Panc1 (cell line): Measurements from ENCODE around the gene GSX2.

Experiments
- POLR2AphosphoS5 ChIP-seq: IDR thresholded peaks from 2 replicates; pipeline ENCODE4 v1.6.1; 2012; ENCODE audit warnings: mild to moderate bottlenecking, low read depth, low read length, moderate library complexity
- TF ChIP-seq, protein P1 (sequence below): fragments of 450-650 bp; IDR thresholded peaks from 2 replicates; pipeline ENCODE4 v1.5.1; 2017; ENCODE audit warnings: mild to moderate bottlenecking
- TF ChIP-seq, protein P2 (sequence below), 2 experiments: IDR thresholded peaks; 2 replicates each; pipeline ENCODE4 v1.6.1; 2011 to 2012; ENCODE audit warnings: low read depth in 2 of 2, control low read depth in 1 of 2, low read length in 1 of 2, mild to moderate bottlenecking in 1 of 2, moderate library complexity in 1 of 2; ENCODE audit not compliant: insufficient read depth in 1 of 2

DNA sequence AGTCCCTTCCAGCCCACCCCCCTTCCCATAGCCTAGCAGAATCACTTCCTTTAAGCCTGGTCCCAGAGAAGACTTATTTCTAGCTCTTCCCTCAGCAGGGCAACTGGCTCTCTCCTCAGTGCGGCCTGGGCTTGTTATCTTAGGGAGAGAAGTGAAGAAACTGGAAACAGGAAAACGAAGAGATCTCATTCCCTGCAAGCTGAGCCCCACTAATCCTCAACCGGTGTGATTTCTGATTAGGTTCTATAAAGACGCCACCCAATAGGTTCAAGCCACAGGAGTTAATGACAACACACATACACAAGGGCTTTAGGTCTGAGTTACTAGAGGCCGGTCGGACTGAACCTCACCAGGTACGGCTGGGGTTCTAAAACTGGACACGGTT, 3.2 kb downstream of the GSX2 start:
- TF ChIP-seq, protein P1, sequence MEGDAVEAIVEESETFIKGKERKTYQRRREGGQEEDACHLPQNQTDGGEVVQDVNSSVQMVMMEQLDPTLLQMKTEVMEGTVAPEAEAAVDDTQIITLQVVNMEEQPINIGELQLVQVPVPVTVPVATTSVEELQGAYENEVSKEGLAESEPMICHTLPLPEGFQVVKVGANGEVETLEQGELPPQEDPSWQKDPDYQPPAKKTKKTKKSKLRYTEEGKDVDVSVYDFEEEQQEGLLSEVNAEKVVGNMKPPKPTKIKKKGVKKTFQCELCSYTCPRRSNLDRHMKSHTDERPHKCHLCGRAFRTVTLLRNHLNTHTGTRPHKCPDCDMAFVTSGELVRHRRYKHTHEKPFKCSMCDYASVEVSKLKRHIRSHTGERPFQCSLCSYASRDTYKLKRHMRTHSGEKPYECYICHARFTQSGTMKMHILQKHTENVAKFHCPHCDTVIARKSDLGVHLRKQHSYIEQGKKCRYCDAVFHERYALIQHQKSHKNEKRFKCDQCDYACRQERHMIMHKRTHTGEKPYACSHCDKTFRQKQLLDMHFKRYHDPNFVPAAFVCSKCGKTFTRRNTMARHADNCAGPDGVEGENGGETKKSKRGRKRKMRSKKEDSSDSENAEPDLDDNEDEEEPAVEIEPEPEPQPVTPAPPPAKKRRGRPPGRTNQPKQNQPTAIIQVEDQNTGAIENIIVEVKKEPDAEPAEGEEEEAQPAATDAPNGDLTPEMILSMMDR, result no peak
- TF ChIP-seq, protein P2, sequence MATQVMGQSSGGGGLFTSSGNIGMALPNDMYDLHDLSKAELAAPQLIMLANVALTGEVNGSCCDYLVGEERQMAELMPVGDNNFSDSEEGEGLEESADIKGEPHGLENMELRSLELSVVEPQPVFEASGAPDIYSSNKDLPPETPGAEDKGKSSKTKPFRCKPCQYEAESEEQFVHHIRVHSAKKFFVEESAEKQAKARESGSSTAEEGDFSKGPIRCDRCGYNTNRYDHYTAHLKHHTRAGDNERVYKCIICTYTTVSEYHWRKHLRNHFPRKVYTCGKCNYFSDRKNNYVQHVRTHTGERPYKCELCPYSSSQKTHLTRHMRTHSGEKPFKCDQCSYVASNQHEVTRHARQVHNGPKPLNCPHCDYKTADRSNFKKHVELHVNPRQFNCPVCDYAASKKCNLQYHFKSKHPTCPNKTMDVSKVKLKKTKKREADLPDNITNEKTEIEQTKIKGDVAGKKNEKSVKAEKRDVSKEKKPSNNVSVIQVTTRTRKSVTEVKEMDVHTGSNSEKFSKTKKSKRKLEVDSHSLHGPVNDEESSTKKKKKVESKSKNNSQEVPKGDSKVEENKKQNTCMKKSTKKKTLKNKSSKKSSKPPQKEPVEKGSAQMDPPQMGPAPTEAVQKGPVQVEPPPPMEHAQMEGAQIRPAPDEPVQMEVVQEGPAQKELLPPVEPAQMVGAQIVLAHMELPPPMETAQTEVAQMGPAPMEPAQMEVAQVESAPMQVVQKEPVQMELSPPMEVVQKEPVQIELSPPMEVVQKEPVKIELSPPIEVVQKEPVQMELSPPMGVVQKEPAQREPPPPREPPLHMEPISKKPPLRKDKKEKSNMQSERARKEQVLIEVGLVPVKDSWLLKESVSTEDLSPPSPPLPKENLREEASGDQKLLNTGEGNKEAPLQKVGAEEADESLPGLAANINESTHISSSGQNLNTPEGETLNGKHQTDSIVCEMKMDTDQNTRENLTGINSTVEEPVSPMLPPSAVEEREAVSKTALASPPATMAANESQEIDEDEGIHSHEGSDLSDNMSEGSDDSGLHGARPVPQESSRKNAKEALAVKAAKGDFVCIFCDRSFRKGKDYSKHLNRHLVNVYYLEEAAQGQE (IDR thresholded peaks at IDR 0.05; ENCODE audit: insufficient read depth in 1 of 2, low read depth in 2 of 2, low read length in 1 of 2), result no peak
- no peak for TF ChIP-seq POLR2AphosphoS5
